Activated T-helper 17 cell treated with anti-CD3 and anti-CD28 coated beads, Interleukin-2, amount 50 U/mL, for 72 hours (primary cell): Measurements from ENCODE around the gene ITPRIP. TPM values are rescaled to one million over a fixed set of nuclear protein-coding genes. Genes with fewer than 3 reads are reported as not detected.

ENCODE experiments used
- ATAC-seq: fragments of 150-1000 bp; cut with Tn5 transposase; replicated peaks from 2 replicates; pipeline ENCODE4 v1.10.0; 2021; ENCODE audit warnings: mild to moderate bottlenecking, moderate library complexity
- H3K27ac Mint-ChIP-seq: one replicate; pipeline ENCODE4 v1.8.0; 2022; ENCODE audit warnings: mixed read lengths
- H3K27me3 Mint-ChIP-seq: one replicate; pipeline ENCODE4 v1.8.0; 2022; ENCODE audit warnings: mixed read lengths
- H3K36me3 Mint-ChIP-seq: one replicate; pipeline ENCODE4 v1.8.0; 2022; ENCODE audit warnings: low read depth, mild to moderate bottlenecking, mixed read lengths
- H3K4me1 Mint-ChIP-seq: one replicate; pipeline ENCODE4 v1.8.0; 2022; ENCODE audit warnings: mixed read lengths
- H3K4me3 Mint-ChIP-seq: one replicate; pipeline ENCODE4 v1.8.0; 2022; ENCODE audit warnings: mild to moderate bottlenecking, mixed read lengths
- H3K9me3 Mint-ChIP-seq: one replicate; pipeline ENCODE4 v1.8.0; 2022; ENCODE audit warnings: mixed read lengths
- total RNA-seq, 2 donors: library from RNA; stranded (reverse); gene quantifications; one replicate each; pipeline ENCODE4 v1.2.3, GENCODE V29; 2022

ITPRIP gene
- total RNA-seq, 2 donors from 2014 or later = 10.1 to 19.1 TPM

DNA sequence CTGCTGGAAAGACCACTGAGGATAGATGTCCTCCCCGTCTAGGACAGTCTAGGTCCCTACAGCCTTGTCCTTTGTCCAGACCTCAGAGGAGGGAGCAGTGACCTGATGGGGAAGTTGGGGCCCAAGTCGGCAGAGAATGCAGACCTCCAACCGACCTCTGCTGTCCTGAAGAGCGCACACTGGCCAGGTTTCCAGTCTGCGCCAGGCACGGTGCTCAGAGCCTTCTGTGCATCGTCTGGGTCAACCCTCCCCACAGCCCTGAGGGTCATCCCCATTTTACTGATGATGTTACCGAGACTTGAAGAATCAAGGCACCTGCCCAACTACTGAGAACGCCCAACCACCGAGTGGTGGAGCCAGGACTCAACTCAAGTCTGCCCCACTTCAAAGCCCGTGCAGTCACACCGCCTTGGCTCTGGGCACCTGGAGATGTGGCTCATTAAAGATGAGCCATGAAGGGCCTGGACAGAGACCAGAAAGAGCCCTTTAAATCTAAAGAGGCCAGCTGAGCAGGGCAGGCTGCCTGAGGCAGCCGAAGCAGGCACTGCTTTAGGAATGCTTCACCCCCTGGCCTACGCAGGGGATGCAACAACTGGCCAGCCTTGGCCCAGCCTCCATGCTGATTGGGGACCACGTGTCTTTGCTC, 4.4 kb downstream of the ITPRIP start:
- ATAC-seq = no peak
- H3K27me3 Mint-ChIP-seq = no peaks in the 10 kb centered on the region
- H3K4me3 Mint-ChIP-seq = peak overlapping the region; percentile 59
- peaks cover 40% of the 10 kb centered on the region for H3K4me1 Mint-ChIP-seq
- peaks cover 25% of the 10 kb centered on the region for H3K36me3 Mint-ChIP-seq
- H3K27ac Mint-ChIP-seq = peak overlapping the region; percentile 88
- H3K9me3 Mint-ChIP-seq = no peaks in the 10 kb centered on the region

DNA sequence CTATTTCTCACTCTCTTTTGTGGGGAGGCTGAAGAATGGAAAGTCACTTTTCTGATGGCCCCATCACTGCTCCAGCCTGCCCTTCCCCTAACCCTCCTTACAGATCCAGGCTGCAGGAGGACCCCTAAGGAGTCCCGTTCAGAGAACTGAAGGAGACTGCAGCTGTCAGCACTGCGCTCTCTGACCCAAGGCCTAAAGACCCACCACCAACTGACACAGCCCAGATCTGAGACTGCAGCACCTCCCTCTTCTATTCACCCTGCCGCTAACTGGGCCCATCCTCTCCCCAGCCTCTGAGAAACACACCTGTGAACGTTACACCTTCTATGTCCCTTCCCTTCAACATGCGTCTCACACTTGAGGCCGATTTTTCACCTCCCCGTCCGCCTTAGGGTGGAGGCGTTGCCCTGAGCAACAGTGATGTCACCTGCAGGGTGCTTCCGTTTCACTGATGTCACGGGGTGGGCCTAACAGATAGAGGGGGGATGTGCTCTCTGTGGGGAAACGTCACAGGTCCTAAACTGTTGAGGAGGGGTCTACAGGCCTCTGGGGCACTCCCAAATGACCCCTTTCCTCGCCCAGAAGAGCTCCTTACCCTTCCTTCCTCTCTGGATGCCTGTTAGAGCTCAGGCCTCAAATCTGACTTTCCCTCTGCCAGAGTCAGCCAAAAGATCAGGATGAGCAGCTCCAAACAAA, 5.1 kb downstream of the ITPRIP start:
- Mint-ChIP-seq H3K4me1 (peaks cover 46% of the 10 kb centered on the region), H3K9me3 (no peaks in the 10 kb centered on the region), H3K36me3 (peaks cover 21% of the 10 kb centered on the region), H3K27me3 (no peaks in the 10 kb centered on the region), H3K27ac (peak overlapping the region; percentile 88), H3K4me3 (peak overlapping the region; percentile 59)
- no peak for ATAC-seq

GRCh38 chr10:104332243-104333031, 5.8 kb downstream of the ITPRIP start:
- no peaks in the 10 kb centered on the region for H3K9me3 Mint-ChIP-seq

DNA sequence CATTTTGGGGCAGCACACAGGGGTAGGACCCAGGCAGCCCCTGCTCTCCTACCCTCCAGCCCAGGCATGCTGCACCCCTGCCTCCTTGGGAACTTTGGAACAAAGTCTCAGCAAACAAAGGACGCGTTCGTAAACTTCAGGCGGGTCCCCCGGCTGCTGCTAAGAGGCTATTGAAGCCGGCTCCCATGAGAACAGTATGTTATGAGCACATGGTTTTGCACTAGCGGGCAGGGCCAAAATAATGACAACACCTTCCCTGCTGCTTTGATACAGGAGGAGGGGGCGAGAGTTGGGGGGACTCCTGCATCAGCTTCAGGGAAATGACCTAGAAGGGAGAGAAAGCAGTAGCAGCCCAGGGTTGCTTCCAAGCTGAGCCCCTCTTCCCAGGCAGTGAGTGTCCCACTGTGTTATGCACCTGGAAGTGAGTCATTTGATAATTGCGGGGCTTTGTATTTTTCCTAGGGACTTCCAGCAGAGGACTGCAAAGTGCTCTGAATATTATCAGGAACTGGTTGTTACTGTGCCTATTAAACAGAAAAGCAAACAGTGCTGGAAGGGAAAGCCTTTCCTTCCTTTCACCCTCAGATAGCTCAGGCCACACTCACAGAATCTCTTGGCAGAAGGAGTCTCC, 6.9 kb downstream of the ITPRIP start:
- Mint-ChIP-seq H3K27me3 (no peaks in the 10 kb centered on the region), H3K9me3 (no peaks in the 10 kb centered on the region), H3K4me1 (peaks cover 60% of the 10 kb centered on the region), H3K27ac (peak overlapping the region; percentile 75), H3K36me3 (peaks cover 29% of the 10 kb centered on the region), H3K4me3 (peak overlapping the region; percentile 88)
- ATAC-seq = no peak

More at GRCh38 chr10:104332243-104333031, 5.8 kb downstream of the ITPRIP start:
- no peaks in the 10 kb centered on the region for H3K27me3 Mint-ChIP-seq
- peaks cover 20% of the 10 kb centered on the region for H3K36me3 Mint-ChIP-seq
- H3K4me1 Mint-ChIP-seq = peaks cover 54% of the 10 kb centered on the region
- peak overlapping the region; percentile 59 for H3K4me3 Mint-ChIP-seq
- no peak for ATAC-seq
- H3K27ac Mint-ChIP-seq = peak overlapping the region; percentile 88

GRCh38 chr10:104330168-104331110, 7.8 kb downstream of the ITPRIP start:
- Mint-ChIP-seq H3K36me3 (peaks cover 31% of the 10 kb centered on the region), H3K4me1 (peaks cover 64% of the 10 kb centered on the region), H3K27me3 (no peaks in the 10 kb centered on the region), H3K9me3 (no peaks in the 10 kb centered on the region), H3K27ac (peak overlapping the region; percentile 97), H3K4me3 (peak overlapping the region; percentile 88)
- ATAC-seq = no peak

DNA sequence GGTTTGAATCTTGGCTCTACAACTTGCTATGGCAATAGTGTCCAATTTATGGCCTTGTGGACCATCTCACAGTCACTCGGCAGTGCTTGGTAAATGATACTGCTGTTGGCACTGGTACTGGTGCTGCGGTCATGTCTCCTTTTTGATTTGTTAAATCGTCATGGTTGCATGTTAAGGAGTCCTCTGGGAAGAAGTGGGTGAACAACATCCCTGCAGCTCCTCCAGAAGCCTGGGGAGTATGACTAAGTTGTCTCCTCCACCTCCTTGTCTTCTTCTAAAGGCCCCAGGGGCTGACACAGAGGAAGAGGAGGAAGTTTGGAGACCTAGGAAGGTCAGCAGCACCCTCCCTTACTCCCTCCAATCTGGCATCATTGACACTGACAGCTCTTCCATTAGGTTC, 8.5 kb downstream of the ITPRIP start:
- H3K9me3 Mint-ChIP-seq = no peaks in the 10 kb centered on the region
- H3K27me3 Mint-ChIP-seq = no peaks in the 10 kb centered on the region
- peak; percentile 1 for ATAC-seq
- H3K27ac Mint-ChIP-seq = peak overlapping the region; percentile 97
- H3K4me3 Mint-ChIP-seq = peak overlapping the region; percentile 88
- H3K4me1 Mint-ChIP-seq = peaks cover 63% of the 10 kb centered on the region
- H3K36me3 Mint-ChIP-seq = peaks cover 31% of the 10 kb centered on the region

DNA sequence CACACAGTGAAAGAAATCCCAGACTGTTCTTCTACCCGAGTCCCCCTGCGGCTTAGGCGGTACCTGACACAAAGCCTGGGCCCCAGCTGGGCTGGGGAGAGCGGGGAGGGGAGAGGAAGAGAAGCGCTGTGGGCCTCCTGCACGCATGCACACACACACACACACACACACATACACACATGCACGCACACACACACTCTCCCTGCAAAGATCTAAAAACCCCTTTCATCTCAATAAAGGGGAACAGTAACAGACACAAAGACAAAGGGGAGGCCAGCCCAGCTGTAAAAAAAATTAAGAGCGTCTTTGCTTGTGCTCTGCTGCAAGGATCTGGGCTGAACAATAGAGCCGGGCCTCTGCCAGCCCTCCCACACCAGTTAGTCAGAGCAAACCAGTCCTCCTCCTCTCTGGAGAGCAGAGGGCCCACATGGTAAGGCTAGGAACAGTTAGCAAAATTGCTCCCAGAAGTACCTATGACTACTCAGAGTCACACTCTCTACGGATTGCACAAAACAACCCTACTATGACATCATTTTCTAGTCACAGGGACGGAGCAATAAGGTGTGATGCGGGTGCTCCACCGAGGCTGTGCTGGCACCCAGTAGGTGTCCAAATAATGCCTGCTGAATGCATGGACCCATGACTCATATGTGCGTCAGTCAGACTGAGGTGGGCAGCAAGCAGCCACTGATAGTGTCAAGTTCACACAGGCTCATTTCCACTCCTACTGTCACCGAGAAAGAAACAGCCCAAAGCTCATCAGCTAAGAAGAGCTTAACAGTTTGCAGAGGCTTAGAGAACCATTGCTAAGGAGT, 9.2 kb downstream of the ITPRIP start:
- H3K4me3 Mint-ChIP-seq = peak overlapping the region; percentile 88
- H3K36me3 Mint-ChIP-seq = peaks cover 38% of the 10 kb centered on the region
- H3K4me1 Mint-ChIP-seq = peaks cover 67% of the 10 kb centered on the region
- peak overlapping the region; percentile 97 for H3K27ac Mint-ChIP-seq
- ATAC-seq = peak; percentile 90
- H3K9me3 Mint-ChIP-seq = no peaks in the 10 kb centered on the region
- no peaks in the 10 kb centered on the region for H3K27me3 Mint-ChIP-seq

- peak overlapping the region; percentile 97 for H3K27ac Mint-ChIP-seq
- H3K27me3 Mint-ChIP-seq = no peaks in the 10 kb centered on the region
- H3K4me1 Mint-ChIP-seq = peaks cover 73% of the 10 kb centered on the region
- H3K36me3 Mint-ChIP-seq = peaks cover 38% of the 10 kb centered on the region
- peak overlapping the region; percentile 88 for H3K4me3 Mint-ChIP-seq
- ATAC-seq = no peak
- no peaks in the 10 kb centered on the region for H3K9me3 Mint-ChIP-seq
These were observed 9.7 kb downstream of the ITPRIP start for GRCh38 chr10:104328646-104328895.

DNA sequence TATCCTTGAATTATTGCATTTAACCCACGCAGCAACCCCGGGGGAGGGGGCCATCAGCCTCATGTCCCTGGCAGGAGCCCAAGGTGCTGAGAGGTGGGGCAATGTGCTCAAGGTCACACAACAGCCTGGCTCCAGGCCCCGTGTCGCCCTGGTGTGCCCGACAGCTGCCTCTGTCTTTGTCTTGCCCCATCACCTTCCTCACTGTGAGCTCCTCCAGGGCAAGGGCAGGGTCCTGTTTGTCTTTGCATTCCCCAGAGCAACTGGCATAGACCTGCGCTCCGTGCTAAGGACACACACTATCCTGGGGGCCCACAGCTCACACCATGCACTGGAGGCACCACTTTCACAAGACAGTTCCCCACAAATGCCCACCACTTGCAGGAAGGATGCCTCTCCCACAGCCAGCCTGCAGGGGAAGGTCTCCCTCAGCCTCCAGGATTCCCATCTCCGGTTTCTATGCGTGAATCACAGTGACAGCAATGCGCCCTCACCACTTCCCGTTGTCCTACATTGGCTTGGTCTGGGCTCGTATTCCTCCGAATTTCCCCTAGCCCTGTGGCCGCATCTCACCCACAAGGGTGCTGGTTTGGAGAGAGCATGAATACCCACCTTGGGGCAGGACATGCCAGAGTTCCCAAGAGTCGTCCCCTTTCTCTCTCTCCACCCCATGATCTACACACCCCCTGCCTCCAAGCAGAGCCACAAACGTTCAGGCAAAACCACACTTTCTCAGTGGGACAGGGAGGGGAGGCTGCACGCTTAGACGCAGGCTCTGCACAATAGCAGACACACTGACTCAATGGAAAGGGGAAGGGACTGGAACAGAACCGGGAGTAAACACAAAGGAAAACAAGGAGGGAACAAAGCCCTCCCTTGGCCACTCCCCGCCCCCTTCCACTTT, 10.3 kb downstream of the ITPRIP start:
- H3K27ac Mint-ChIP-seq = peak overlapping the region; percentile 97

GRCh38 chr10:104326991-104327610, 11.2 kb downstream of the ITPRIP start:
- H3K9me3 Mint-ChIP-seq = no peaks in the 10 kb centered on the region
- peak overlapping the region; percentile 97 for H3K27ac Mint-ChIP-seq
- H3K36me3 Mint-ChIP-seq = peaks cover 29% of the 10 kb centered on the region
- H3K27me3 Mint-ChIP-seq = no peaks in the 10 kb centered on the region
- peaks cover 71% of the 10 kb centered on the region for H3K4me1 Mint-ChIP-seq
- no peak for ATAC-seq
- H3K4me3 Mint-ChIP-seq = peak overlapping the region; percentile 88

More for the DNA sequence above, 10.3 kb downstream of the ITPRIP start:
- ATAC-seq = peak; percentile 11
- Mint-ChIP-seq H3K9me3 (no peaks in the 10 kb centered on the region), H3K36me3 (peaks cover 33% of the 10 kb centered on the region), H3K4me3 (peak overlapping the region; percentile 88), H3K27me3 (no peaks in the 10 kb centered on the region), H3K4me1 (peaks cover 69% of the 10 kb centered on the region)

DNA sequence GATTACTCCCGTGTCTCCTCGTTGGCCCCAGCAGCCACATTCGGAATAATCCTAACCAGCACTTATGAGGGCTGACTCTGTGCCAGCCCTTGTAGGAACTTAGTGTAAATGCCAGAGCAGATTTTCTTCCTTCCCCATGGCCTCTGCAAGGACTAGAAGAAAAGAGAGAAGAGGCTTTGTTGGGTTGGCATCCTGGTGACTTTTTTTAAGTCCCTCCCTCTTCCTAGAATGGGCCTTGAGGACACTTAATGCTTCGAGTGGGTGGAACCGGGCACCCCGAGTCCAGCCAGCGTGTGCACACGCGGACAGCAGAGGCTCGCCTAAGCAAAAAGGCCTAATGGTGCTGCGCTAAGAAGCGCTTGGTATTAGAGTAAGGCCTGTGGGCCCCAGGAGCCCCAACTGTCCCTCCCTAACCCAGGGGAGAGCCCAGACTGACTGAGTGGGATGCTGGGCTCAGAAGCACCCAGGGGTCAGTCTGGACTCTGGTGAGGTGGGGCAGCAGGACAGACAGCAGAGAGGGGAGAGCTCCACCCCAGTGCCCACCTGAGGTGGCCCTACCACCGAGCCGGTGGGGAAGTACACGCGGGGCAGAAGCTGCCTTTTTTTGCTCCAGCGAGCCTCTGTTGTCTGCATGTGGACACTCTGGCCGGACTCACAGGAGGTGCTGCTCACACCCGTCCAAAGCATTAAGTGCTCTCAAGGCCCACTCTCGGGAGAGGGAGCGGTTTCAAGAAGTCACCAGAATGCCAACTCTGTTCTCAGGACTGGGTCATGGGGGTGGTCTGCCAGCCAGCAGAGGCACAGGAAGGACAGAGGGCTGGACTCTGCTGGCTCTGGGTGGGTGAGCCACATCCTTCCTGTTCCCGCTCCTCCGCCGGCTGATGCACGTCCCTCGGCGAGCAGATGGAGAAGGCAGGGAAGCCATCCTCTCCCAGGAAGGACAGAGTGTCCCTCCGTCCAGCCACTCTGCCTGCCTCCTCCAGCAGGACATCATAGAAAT, 12.5 kb downstream of the ITPRIP start:
- no peak for ATAC-seq
- Mint-ChIP-seq H3K36me3 (peaks cover 29% of the 10 kb centered on the region), H3K4me1 (peaks cover 74% of the 10 kb centered on the region), H3K27ac (peak overlapping the region; percentile 97), H3K4me3 (peak overlapping the region; percentile 88), H3K9me3 (no peaks in the 10 kb centered on the region), H3K27me3 (no peaks in the 10 kb centered on the region)
